ENCODE data around the gene IKZF2. TPM values are rescaled to one million over a fixed set of nuclear protein-coding genes. Genes with fewer than 3 reads are reported as not detected.

The IKZF2 gene
- 10 to 100 TPM; 24.4 to 28.7 TPM for total RNA-seq

GRCh38 chr2:213151437-213152064, at the start of gene IKZF2:
TSS of gene IKZF2 (minus strand) at chr2:213151612. CDS start at chr2:213148629, 2,983 bp downstream.
- Mint-ChIP-seq H3K4me1 (ENCODE audit: low read depth) (peaks cover 35% of the 10 kb centered on the region), H3K36me3 (ENCODE audit: low read depth) (peaks cover 10% of the 10 kb centered on the region), H3K27me3 (peaks cover 12% of the 10 kb centered on the region), H3K27ac (peak within 1 kb of the TSS; percentile 88), H3K9me3 (no peaks in the 10 kb centered on the region), H3K4me3 (peak within 1 kb of the TSS; percentile 83)
- ATAC-seq: peak; percentile 77
- ChIA-PET CTCF (interaction anchor here (0.9 to 2.4 kb wide), 4 partner anchors 19 to 374 kb away, joined by 3 to 6 read pairs (median 4); no protein-coding TSS in a partner anchor), POLR2A (interaction anchor here (0.9 to 3.2 kb wide), 6 partner anchors 21 to 288 kb away, joined by 3 to 14 read pairs (median 4); no protein-coding TSS in a partner anchor)
- peak; percentile 79 for DNase-seq
- intact Hi-C loops (cut with micrococcal nuclease): loop anchor here (2.0 to 5.0 kb wide), 6 partner anchors 34 to 464 kb away; no protein-coding TSS in a partner anchor
- TF ChIP-seq CTCF (IDR thresholded peaks at IDR 0.05): no peak

- DNase-seq: no peak
- Mint-ChIP-seq H3K27ac (no peak overlapping the region), H3K27me3 (no peaks in the 10 kb centered on the region), H3K4me1 (ENCODE audit: low read depth) (no peaks in the 10 kb centered on the region), H3K4me3 (no peak overlapping the region), H3K36me3 (ENCODE audit: low read depth) (no peaks in the 10 kb centered on the region), H3K9me3 (no peaks in the 10 kb centered on the region)
- ChIA-PET CTCF (no interaction called here), POLR2A (no interaction called here)
- no peak for ATAC-seq
- intact Hi-C loops (cut with micrococcal nuclease): no loop called here
- no peak for TF ChIP-seq CTCF (IDR thresholded peaks at IDR 0.05)
Measured at GRCh38 chr2:213199871-213200270, 48.5 kb upstream of the IKZF2 start.

- Mint-ChIP-seq H3K4me3 (no peak overlapping the region), H3K27me3 (no peaks in the 10 kb centered on the region), H3K9me3 (no peaks in the 10 kb centered on the region), H3K4me1 (ENCODE audit: low read depth) (no peaks in the 10 kb centered on the region), H3K36me3 (ENCODE audit: low read depth) (no peaks in the 10 kb centered on the region), H3K27ac (no peak overlapping the region)
- ChIA-PET CTCF (no interaction called here), POLR2A (no interaction called here)
- ATAC-seq: no peak
- DNase-seq: no peak
- no peak for TF ChIP-seq CTCF (IDR thresholded peaks at IDR 0.05)
- intact Hi-C loops (cut with micrococcal nuclease): no loop called here
Measured at GRCh38 chr2:213189001-213189899, 37.8 kb upstream of the IKZF2 start.

GRCh38 chr2:213188533-213188867, 37.1 kb upstream of the IKZF2 start:
- intact Hi-C loops (cut with micrococcal nuclease): no loop called here
- H3K4me1 Mint-ChIP-seq (ENCODE audit: low read depth): no peaks in the 10 kb centered on the region
- POLR2A ChIA-PET: no interaction called here
- no peak overlapping the region for H3K4me3 Mint-ChIP-seq
- DNase-seq: no peak
- CTCF ChIA-PET: no interaction called here
- no peak overlapping the region for H3K27ac Mint-ChIP-seq
- TF ChIP-seq CTCF (IDR thresholded peaks at IDR 0.05): no peak
- no peaks in the 10 kb centered on the region for H3K9me3 Mint-ChIP-seq
- no peaks in the 10 kb centered on the region for H3K27me3 Mint-ChIP-seq
- ATAC-seq: no peak
- no peaks in the 10 kb centered on the region for H3K36me3 Mint-ChIP-seq (ENCODE audit: low read depth)

All from activated CD8-positive, alpha-beta T cell treated with anti-CD3 and anti-CD28 coated beads for 36 hours (primary cell).